Measurements from ENCODE around the gene SPTBN1.
A peak's percentile ranks its signal among the peaks of the same experiment; 100 is the strongest.
"Not testable (repeated sequence)": the region's sequence is repeated elsewhere in the genome, so short reads cannot be mapped to it uniquely, and the experiment has no call there.

The SPTBN1 gene

DNA sequence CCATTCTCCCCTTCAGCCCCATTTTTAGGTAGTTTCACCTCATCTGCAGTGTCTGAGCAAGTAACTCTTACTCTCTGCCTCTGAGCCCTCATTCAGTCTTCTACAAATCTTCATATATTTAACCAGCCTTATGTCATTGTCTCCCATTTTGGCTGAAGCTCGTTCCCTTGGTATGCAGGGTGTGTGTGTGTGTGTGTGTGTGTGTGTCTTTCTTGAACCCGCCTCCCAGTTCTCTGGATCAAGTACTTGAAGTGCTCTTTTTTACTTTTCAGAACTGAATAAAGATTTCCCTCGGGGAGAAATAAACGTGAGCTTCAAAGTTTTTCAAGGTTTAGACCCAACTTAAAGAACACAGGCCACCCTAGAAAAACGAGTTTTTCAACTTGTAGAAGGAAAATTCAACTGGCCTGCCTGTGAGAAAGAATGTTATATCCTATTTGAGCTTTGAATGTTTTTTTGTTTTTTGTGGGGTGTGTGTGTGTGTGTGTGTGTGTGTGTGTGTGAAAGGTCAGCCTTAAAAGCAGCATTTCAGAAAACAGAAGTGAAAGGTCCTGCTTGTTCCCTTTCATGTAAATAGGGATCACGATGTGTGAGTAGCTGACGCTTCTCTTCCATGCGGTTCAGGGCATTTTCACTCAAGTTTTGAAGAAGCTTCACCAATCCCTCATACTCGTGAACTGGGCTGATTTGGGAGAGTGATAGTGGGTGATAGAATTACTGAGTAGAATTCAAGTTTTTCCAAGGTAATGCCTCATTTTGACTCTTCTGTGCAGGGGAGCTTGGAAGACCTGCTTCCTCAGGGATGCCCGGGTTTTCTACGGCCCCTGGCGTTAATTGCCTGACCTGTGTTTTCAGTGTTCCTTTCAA, 216.7 kb downstream of the SPTBN1 start:
- peak; percentile 58 for DNase-seq (ENCODE audit: low spot score)

DNA sequence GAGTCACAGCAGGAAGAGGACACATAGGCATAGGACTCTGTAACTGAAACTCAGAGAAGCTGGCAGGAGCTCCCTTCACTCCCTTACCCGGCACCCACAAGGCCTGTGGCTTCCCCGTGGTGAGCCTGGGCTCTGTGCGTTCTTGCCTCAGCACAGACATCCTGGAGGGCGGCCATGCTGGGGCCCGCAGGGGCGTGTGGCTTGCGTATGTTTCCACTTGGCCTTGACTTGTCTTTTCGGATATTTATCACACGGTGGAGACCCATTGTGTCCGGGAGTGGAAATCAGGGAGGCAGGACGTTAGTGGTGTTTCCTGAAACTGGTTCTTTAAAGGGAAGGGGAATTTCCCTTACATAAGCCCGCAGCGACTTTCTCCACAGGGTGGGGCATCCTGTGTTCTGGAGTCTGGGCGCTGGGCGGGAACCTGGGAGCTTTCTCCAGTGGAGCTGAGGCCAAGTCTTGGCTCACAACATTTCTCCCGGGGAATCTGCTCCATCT, 217.4 kb downstream of the SPTBN1 start:
- no peak for DNase-seq (ENCODE audit: low spot score)

DNA sequence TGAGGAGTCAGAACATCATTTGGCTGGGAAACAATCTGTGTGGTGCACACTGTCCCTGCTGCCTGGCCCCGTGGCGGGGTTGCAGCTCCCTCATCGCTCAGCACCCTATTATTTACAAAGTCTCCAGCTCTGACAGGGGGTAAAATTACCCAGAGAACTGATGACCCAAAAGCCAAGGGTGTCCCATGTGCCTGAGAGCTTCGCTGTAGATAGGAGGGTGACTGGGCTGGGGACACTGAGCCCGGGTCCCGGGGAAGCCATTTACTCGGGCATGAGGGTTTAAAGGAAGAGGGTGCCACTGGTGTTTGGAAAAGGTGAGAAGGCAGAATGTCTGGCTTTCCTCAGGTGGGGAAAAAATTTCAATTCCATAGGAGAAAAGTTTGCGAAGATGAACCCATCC, 219.2 kb downstream of the SPTBN1 start:
- DNase-seq (ENCODE audit: low spot score), result no peak

DNA sequence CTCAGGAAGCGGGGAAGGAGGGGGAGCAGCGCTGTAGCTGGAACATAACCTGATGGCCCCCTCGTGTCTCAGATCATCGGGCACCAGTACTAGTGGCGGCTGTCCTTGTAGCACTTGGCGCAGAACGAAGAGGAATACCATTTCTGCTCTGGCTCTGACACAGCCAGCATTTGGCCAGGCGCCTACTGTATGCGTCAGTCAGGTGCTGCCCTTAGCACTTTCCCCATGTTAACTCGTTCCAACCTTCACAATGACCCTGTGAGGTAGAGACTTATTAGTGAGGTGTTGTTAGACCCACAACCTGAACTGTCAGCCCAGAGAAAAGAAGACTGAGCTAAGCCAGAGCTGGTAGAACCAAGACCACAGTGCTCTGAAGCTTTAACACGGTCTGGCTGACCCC, 219.6 kb downstream of the SPTBN1 start:
- DNase-seq (ENCODE audit: low spot score), result no peak

DNA sequence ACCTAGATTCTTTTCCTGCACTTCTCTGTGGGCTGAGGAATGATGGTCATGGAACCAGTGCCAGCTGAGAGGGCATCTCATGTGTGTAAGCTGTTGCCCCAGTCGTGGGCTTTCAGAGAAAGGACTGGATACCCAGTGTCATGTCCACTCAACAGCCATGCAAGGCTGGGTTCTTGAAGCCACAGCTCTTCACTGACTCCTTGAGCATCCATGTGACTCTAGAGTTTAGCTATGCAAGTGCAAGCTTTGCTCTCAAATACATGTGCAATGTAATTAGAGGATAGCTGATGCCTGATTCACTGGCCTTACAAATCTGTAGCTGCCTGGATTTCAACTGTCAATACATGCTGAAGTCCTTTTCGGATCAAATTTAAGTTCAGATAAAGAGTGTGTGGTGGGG, 220.5 kb downstream of the SPTBN1 start:
- no peak for DNase-seq (ENCODE audit: low spot score)

DNA sequence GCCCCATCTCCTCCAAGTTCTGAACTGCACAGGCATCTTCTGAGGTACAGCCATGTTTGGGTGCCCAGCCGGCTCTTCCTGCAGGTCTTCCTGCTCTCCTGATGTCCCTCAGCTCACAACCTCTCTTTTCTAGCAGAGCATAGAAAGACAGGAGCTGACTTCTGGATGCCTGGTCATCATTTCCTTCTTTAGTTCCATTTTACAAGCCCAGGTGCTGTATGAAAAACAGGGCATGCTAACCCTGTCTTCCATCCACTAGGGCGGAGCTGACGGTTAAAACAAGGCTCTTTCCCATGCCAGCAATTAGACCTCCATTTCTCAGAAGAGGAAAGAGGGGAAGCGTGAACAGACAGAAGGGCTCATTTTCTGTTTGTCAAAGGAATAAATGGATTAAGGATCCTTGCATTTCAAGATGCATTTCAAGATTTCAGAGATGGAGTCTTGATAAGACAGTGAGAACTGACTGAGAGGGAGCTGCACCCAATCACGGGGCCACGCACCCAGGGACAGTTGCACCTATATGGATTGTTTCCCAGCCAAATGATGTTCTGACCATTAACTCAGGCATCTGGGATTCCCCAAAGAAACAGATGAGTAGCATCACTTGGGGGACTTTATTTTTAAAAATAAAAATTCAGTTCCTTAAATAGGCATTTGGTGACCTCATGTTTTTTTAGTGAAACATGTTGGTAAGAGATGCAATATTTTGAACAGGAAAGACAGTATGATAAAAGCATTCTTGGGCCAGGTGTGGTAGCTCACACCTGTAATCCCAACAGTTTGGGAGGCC, 221.5 kb downstream of the SPTBN1 start:
- DNase-seq (ENCODE audit: low spot score), result no peak

DNA sequence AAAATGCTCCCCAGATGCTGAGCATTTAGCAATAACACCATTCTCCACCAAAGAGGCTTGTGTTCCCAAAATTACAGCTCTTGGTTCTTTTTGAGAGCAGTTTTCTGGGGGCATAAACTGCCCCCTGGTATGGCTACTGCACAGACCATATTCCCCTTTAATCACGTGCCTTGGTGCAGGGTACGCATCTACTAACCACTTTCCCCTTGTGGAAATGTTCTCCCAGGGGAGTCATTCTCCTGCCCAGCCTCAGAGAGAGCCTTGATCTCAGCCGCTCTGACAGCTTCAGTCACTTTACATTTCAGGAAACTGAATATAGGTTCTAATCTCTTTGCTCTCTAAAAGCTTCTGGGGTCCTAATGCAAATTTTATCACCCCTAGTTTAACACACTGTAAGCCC, 222.6 kb downstream of the SPTBN1 start:
- no peak for DNase-seq (ENCODE audit: low spot score)

DNA sequence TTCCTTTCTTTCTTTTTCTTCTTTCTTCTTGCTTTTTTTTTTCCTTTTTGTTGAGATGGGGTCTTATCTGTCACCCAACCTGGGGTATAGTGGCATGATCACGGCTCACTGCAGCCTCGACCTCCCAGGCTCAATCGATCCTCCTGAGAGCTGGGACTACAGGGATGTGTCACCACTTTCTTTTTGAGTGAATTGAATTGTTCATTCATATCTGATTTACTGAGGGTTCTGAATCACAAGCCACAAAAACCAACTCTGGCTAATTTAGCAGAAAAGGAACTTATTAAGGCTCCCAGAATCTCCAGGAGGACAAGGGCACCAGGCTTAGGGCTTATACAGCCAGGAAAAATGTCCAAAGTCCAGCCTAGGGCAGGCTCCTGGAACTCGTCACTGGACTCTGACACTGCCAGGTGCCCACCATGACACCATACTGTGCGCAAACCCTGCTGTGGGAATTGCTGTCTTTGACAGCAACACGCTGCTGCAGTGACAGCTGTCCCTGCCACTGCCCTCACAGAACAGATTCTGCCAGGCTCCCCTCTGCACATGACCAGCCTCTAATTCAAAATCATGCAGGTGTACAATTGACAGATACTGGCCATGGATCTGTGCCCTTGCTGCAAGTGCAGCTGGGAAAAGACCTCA, 224.4 kb downstream of the SPTBN1 start:
- DNase-seq (ENCODE audit: low spot score), result no peak

DNA sequence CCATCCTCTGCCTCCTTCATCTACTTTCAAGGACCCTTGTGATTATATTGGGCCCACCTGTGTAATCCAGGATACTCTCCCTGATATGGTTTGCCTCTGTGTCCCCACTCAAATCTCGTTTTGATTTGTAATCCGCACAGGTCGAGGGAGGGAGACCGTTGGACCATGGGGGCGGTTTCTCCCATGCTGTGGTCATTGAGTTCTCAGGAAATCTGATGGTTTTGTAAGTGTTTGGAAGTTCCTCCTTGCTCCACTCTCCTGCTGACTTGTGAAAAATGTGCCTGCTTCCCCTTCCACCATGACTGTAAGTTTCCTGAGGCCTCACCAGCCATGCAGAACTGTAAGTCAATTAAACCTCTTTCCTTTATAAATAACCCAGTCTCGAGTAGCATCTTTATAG, 225.3 kb downstream of the SPTBN1 start:
- DNase-seq (ENCODE audit: low spot score), result no peak

DNA sequence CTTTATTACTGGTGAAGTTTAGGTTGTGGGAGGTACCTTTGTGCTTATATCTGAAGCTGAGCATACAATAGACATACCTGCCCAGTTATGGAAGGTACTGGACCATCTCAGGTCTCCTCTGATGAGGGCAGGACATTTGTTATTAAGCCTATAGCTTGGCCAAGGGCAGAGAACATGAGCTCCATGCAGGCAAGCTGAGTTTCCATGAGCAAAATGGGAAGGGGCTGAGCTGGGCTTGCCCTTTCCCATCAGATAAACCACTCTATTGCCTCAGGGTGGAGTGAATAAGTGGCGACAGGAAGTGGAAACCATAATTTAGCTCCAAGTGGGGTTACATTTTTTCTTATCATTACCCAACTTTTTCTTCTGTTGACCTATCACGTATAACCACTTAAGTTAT, 227.5 kb downstream of the SPTBN1 start:
- DNase-seq (ENCODE audit: low spot score), result no peak

DNA sequence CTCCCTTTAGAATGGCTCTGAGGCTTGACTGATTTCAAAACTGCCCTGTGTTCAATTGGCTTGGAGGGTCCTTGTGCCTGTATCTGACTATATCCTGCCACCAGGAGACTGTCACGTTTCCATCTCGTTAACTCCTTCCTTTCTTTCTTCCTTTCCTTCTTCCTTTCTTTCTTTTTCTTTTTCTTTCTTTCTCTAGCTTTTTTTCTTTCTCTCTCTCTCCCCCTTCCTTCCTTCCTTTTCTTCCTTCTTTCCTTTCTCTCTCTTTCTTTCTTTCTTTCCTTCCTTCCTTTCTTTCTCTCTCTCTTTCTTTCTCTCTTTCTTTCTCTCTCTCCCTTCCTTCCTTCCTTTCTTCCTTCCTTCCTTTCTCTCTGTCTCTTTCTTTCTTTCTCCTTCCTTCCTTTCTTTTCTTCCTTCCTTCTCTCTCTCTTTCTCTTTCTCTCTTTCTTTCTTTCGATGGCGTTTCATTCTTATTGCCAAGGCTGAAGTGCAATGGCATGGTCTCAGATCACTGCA, 229.2 kb downstream of the SPTBN1 start:
- DNase-seq (ENCODE audit: low spot score), result no peak

DNA sequence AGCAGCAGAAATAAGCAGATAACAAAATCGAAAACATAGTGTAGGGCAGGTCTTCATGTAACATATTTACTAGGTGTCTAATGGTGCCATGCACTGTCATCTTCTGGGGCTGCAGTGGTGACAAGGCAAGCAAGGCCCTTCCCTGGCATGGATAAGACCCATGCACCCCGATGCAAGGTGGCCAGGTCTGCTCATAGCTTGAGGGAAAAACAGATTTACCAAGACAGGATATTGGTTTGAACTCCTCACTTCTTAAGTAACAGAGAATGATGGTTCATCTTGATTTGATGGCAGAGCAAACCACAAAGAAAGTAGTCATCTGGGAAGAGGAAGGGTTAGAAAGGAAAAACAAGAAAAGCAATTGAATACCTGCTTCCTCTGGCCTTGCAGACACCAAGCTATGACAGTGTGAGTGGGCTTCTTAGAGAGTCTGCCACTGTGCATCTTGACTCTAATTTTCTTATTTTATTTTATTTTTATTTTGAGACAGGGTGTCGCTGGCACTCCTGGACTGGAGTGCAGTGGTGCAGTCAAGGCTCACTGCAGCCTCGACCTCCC, 231.5 kb downstream of the SPTBN1 start:
- no peak for DNase-seq (ENCODE audit: low spot score)

DNA sequence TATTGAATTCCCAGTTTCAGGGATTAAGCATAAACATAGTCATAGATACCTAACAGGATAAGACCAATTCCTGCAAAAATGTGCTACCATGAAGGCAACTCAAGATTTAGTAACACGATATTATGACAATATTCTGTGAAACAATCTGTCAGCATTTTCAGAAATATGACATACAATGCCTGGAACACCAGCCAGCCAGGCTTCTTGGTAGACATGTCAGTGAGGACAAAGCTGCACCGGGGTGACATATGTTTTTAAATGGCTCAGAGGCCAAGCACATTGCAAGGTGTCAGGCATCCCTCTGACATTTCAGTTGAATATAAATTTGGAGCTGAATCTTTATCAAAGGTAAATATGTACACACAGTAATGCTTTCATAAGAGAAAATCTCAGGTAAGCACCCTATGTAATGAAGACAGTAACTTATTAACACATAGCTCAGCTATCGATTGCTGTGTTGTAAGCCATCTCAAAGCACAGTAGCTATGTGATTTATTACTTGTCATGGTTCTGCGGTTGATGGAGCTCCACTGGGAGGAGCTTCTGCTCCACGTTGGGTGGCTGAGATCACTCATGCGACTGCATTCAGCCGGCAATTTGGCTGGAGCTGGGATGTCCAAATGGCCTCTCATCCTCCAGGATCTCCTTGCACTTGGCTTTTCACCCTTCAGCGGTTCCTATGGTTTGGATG, 235.5 kb downstream of the SPTBN1 start:
- DNase-seq (ENCODE audit: low spot score), result no peak

DNA sequence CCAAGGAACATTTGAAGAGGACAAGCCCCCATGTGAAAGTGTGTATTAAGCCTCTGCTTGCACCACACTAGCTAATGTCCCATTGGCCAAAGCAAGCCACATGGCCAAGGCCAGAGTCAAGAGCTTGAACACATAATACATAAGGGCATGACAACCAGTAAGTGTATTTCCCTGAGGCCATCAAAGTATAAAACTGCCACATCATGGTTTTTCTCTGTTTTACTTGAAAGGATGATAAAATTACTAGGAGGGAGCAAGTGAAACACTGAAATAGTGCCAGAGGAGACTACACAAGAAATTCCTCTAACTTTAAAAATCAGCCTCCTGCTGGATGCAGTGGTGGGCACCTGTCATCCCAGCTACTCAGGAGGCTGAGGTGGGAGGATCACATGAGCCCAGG, 236.4 kb downstream of the SPTBN1 start:
- no peak for DNase-seq (ENCODE audit: low spot score)

DNA sequence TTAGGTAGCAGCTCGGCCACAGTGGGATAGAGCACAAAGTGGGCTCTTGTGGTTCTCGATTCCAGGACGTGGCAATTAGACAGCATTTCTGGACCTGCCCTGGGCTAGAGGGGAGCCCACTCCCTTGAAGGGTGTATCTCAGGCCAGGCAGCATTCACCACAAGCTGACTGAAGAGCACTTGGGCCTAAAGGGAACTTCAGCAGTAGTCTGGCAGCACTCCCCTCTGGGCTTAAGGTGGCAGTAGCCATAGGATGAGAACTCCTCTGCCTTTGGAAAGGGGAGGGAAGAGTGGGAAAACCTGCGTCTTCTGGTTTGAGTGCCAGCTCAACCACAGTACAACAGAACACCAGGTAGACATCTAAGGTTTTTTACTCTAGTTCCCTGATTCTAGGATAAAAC, 239.3 kb downstream of the SPTBN1 start:
- no peak for DNase-seq (ENCODE audit: low spot score)

DNA sequence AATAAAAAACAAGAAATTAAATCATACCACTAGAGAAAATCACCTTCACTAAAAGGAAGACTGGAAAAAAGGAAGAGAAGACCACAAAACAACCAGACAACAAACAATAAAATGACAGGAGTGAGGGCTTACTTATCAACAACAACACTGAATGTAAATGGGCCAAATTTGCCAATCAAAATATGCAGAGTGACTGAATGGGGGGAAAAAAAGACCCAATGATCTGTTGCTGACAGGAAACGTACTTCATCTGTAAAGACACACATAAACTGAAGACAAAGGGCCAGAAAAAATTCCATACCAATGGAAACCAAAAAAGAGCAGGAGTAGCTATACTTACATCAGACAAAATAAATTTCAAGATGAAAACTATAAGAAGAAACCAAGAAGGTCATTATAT, 241.8 kb downstream of the SPTBN1 start:
- no peak for DNase-seq (ENCODE audit: low spot score)

DNA sequence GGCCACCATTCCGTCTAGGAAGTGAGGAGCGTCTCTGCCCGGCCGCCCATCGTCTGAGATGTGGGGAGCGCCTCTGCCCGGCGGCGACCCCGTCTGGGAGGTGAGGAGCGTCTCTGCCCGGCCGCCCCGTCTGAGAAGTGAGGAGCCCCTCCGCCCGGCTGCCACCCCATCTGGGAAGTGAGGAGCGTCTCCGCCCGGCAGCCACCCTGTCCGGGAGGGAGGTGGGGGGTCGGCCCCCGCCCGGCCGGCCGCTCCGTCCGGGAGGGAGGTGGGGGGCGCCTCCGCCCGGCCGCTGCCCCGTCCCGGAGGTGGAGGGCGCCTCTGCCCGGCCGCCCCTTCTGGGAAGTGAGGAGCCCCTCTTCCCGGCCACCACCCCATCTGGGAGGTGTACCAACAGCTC, 242.8 kb downstream of the SPTBN1 start:
- not testable (repeated sequence) for DNase-seq (ENCODE audit: low spot score)

DNA sequence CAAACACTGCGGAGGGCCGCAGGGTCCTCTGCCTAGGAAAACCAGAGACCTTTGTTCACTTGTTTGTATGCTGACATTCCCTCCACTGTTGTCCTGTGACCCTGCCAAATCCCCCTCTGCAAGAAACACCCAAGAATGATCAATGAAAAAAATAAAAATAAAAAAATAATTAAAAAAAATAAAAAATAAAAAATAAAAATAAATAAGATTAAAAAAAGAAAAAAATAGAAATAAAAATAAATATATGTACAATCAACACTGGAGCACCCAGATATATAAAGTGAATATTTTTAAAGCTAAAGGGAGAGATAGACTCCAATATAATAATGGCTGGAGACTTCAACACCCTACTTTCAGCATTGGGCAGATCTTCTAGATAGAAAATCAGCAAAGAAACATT, 243.5 kb downstream of the SPTBN1 start:
- DNase-seq (ENCODE audit: low spot score), result no peak

DNA sequence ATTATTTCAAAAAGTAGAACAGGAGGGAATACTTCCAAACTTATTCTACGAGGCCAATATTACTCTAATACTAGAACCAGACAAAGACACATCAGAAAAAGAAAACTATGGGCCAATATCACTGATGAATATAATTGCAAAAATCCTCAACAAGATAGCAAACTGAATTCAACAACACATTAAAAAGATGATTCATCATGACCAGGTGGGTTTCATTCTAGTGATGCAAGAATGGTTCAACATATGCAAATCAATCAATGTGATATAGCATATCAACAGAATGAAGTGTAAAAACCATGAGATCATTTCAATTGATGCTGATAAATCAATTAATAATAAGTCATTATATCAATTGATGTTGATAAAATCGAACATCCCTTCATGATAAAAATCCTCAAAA, 244.9 kb downstream of the SPTBN1 start:
- no peak for DNase-seq (ENCODE audit: low spot score)

DNA sequence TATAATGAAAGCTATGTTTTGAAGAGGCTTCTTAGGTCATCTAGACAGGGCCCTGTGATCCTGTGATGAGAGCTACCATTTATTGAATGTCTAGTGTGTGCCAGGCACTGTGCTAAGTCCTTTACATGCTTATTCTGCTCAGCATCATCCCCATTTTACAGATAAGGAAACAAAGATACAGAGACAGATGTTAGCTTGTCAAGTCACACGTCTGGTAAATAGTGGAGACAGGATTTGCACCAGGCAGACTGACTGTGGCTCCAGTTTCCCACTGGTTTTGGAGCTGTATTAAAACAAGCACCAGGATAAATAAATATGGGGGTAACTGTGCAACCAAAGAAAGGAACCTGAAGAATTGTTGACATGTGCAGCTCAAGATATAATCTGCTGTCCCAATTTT, 248.1 kb downstream of the SPTBN1 start:
- DNase-seq (ENCODE audit: low spot score), result no peak
